K562 (cell line): ENCODE results near the gene BID. TPM values are rescaled to one million over a fixed set of nuclear protein-coding genes. Genes with fewer than 3 reads are reported as not detected.

Source experiments
- ATAC-seq: fragments of 200-7000 bp; cut with Tn5 transposase; 3 replicates; pipeline ENCODE4 v1.9.1; 2020; ENCODE audit warnings: moderate library complexity
- BruUV-seq: library from RNA; stranded (reverse); fragments of 400-500 nt; replicated peaks from 2 replicates; lab custom pipeline; 2021; lab: Mats Ljungman, UMichigan
- CTCF ChIA-PET: fragments of 300-600 bp; formaldehyde crosslinking; extraction: SDS; loops from one replicate; lab custom pipeline; 2021; ENCODE audit warnings: low intra/inter-chr PET ratio; lab: Yijun Ruan, JAX
- POLR2A ChIA-PET: fragments of 300-600, 350-650 bp; sonication (Branson Sonifier 250); formaldehyde crosslinking; extraction: SDS; loops from one replicate; lab custom pipeline; 2021; ENCODE audit warnings: antibody characterized with exemption, inconsistent platforms; lab: Yijun Ruan, JAX
- DNase-seq, 4 experiments: peaks; one replicate each; pipeline versions ENCODE4 v3.0.0 to v3.0.0-alpha.2; 2011 to 2018; ENCODE audit warnings: low spot score in 3 of 4, mixed read lengths in 3 of 4; ENCODE audit errors: extremely low read depth in 1 of 4
- FAIRE-seq: peaks from 2 replicates; lab custom pipeline; 2011; peaks lifted over from hg19 to GRCh38; lab: Jason Lieb, UNC
- H2AFZ ChIP-seq: 2 replicates; pipeline ENCODE4 v1.6.0; 2011; ENCODE audit warnings: low read depth, low read length, control low read depth, inconsistent platforms
- H3K27ac ChIP-seq: fragments of 200-600 bp; 3 replicates; pipeline ENCODE4 v1.8.0; 2011; ENCODE audit warnings: low read depth, mild to moderate bottlenecking, control low read depth, inconsistent platforms, low read length, moderate library complexity, mixed read lengths; ENCODE audit errors: extremely low read depth
- H3K27me3 ChIP-seq, 2 experiments: fragments of 300-600 bp in 1 of 2; 2 replicates in 1 of 2; 3 replicates in 1 of 2; pipeline versions ENCODE4 v1.6.0 to v1.8.0; 2011; ENCODE audit warnings: inconsistent platforms in 2 of 2, low read length in 2 of 2, mild to moderate bottlenecking in 1 of 2, mixed read lengths in 1 of 2, moderate library complexity in 1 of 2; ENCODE audit not compliant: control insufficient read depth in 2 of 2, insufficient read depth in 2 of 2
- H3K36me3 ChIP-seq: fragments of 300-600 bp; 3 replicates; pipeline ENCODE4 v1.8.0; 2011; ENCODE audit warnings: mild to moderate bottlenecking, low read length, inconsistent platforms; ENCODE audit not compliant: control insufficient read depth, insufficient read depth
- H3K4me1 ChIP-seq, 2 experiments: fragments of 200-600 bp in 1 of 2; replicated peaks in 1 of 2; 2 replicates in 1 of 2; 3 replicates in 1 of 2; pipeline versions ENCODE4 v1.5.1 to v1.8.0; 2011; ENCODE audit warnings: inconsistent platforms in 2 of 2, low read length in 2 of 2, mild to moderate bottlenecking in 1 of 2, mixed read lengths in 1 of 2, moderate library complexity in 1 of 2; ENCODE audit not compliant: control insufficient read depth in 2 of 2, insufficient read depth in 2 of 2
- H3K4me2 ChIP-seq: 2 replicates; pipeline ENCODE4 v1.6.1; 2011; ENCODE audit warnings: low read length, control low read depth, inconsistent platforms, mixed read lengths; ENCODE audit not compliant: insufficient read depth
- H3K4me3 ChIP-seq: fragments of 200-600 bp; sonication (generic), shearing (Covaris generic); 2 replicates; pipeline ENCODE4 v1.5.1; 2016; ENCODE audit warnings: control low read depth, inconsistent platforms
- H3K79me2 ChIP-seq: fragments of 200-600 bp; 3 replicates; pipeline ENCODE4 v1.8.0; 2011; ENCODE audit warnings: low read length, inconsistent platforms; ENCODE audit not compliant: control insufficient read depth, insufficient read depth
- H3K9ac ChIP-seq, 2 experiments: 2 replicates each; pipeline versions ENCODE4 v1.6.0 to v1.6.1; 2011; ENCODE audit warnings: low read depth in 2 of 2, low read length in 2 of 2, control low read depth in 1 of 2, inconsistent platforms in 1 of 2, mild to moderate bottlenecking in 1 of 2, mixed read lengths in 1 of 2; ENCODE audit not compliant: insufficient read depth in 1 of 2
- H3K9me1 ChIP-seq: one replicate; pipeline ENCODE4 v1.6.0; 2011; ENCODE audit warnings: inconsistent platforms, mild to moderate bottlenecking, low read length, moderate library complexity; ENCODE audit not compliant: control insufficient read depth, insufficient read depth
- H3K9me3 ChIP-seq: replicated peaks from 2 replicates; pipeline ENCODE4 v1.5.1; 2011; ENCODE audit warnings: low read depth, low read length, inconsistent platforms; ENCODE audit not compliant: control insufficient read depth, insufficient read depth
- H4K20me1 ChIP-seq: replicated peaks from 2 replicates; pipeline ENCODE4 v1.6.1; 2011; ENCODE audit warnings: low read length, inconsistent platforms, mixed read lengths; ENCODE audit not compliant: control insufficient read depth, insufficient read depth
- CGGBP1 ChIP-seq: fragments of 250-450 bp; sonication (Bioruptor Pico); IDR thresholded peaks from 2 replicates; pipeline ENCODE4 v1.9.0; 2021; ENCODE audit warnings: mild to moderate bottlenecking
- POLR2AphosphoS2 ChIP-seq: IDR thresholded peaks from 2 replicates; pipeline ENCODE4 v1.6.1; 2012; ENCODE audit warnings: low read length, improper control_type of control experiment
- SMAD4 ChIP-seq: fragments of 250-450 bp; sonication (Bioruptor Pico); conservative IDR thresholded peaks from 2 replicates; pipeline ENCODE4 v1.8.0; 2021; ENCODE audit warnings: inconsistent platforms, mild to moderate bottlenecking, moderate library complexity
- SRSF1 ChIP-seq: fragments of 200-400 bp; formaldehyde crosslinking; IDR thresholded peaks from 2 replicates; pipeline ENCODE4 v1.6.1; 2017; ENCODE audit warnings: mild to moderate bottlenecking, low read depth, low read length, moderate library complexity
- SRSF7 ChIP-seq: fragments of 200-400 bp; formaldehyde crosslinking; optimal IDR thresholded peaks from 2 replicates; pipeline ENCODE3; 2017; ENCODE audit warnings: mild to moderate bottlenecking, low read depth, low read length
- TGIF2 ChIP-seq: sonication (generic); formaldehyde crosslinking; IDR thresholded peaks from 2 replicates; pipeline ENCODE4 v1.8.1; 2022; ENCODE audit warnings: mild to moderate bottlenecking, missing genetic modification reagents, moderate library complexity
- ZBTB12 ChIP-seq: fragments of 250-450 bp; sonication (Bioruptor Pico); IDR thresholded peaks from 2 replicates; pipeline ENCODE4 v1.4.0; 2020
- ZBTB40 ChIP-seq, 2 experiments: fragments of 450-650 bp in 1 of 2; sonication (generic) in 1 of 2; formaldehyde crosslinking in 1 of 2; IDR thresholded peaks; 2 replicates each; pipeline versions ENCODE4 v1.7.1 to v1.9.0; 2016 to 2022; ENCODE audit warnings: inconsistent platforms in 1 of 2, mild to moderate bottlenecking in 1 of 2, missing genetic modification reagents in 1 of 2
- ZC3H8 ChIP-seq: fragments of 450-650 bp; IDR thresholded peaks from 2 replicates; pipeline ENCODE4 v1.6.1; 2017
- ZFX ChIP-seq: sonication (generic); formaldehyde crosslinking; IDR thresholded peaks from 2 replicates; pipeline ENCODE4 v1.8.0; 2022; ENCODE audit warnings: mild to moderate bottlenecking, missing genetic modification reagents, moderate library complexity
- ZNF764 ChIP-seq: fragments of 250-450 bp; sonication (Bioruptor Pico); IDR thresholded peaks from 2 replicates; pipeline ENCODE4 v1.4.0; 2020; ENCODE audit warnings: low read depth, mild to moderate bottlenecking, moderate library complexity
- WGBS: fragments of 100-300 bp; shearing (Covaris generic); methylation state at CpG from one replicate; pipeline ENCODE4 v1.1.6; 2016; ENCODE audit warnings: low coverage, mixed read lengths; ENCODE audit not compliant: insufficient coverage; ENCODE audit errors: missing lambda C conversion rate; 5-methylcytosine and 5-hydroxymethylcytosine counted together
- in situ Hi-C: fragments of 300-500 bp; cut with MboI; formaldehyde crosslinking; loops from 4 replicates; pipeline ENCODE4 v1.15.0; 2018; ENCODE audit warnings: inconsistent platforms, mixed read lengths
- intact Hi-C: fragments of 100-400 bp; cut with micrococcal nuclease; formaldehyde crosslinking; loops from 2 replicates; pipeline ENCODE4 v1.14.2; 2022
- polyA plus RNA-seq, 8 experiments: library from polyadenylated mRNA; depleted of rRNA in 4 of 8; stranded (reverse) in 5 of 8; unstranded in 3 of 8; fragments of >200 nt; fragmentation: Nextera tagmentation in 2 of 8; fragmentation: Illumina TruSeq in 1 of 8; extraction: Ambion mirVana in 2 of 8; extraction: Trizol in 1 of 8; gene quantifications; 2 replicates each; pipeline versions ENCODE4 v1.2.1 to v1.2.3, GENCODE V29; 2011 to 2014; ENCODE audit warnings: inconsistent platforms in 1 of 8, missing spikeins in 1 of 8
- total RNA-seq, 7 experiments: library from RNA; depleted of rRNA in 6 of 7; stranded (reverse); fragments of >200 nt in 6 of 7; fragmentation: Illumina TruSeq in 2 of 7; extraction: Trizol in 2 of 7; gene quantifications; 2 replicates each; pipeline versions ENCODE4 v1.2.1 to v1.2.3, GENCODE V29; 2011 to 2021; ENCODE audit warnings: low replicate concordance in 1 of 7

Gene BID
- total and polyA plus RNA-seq, 9 of the 15 experiments (the other 6 are each of a cell fraction or from before 2014, with no cell fraction given), result 5.2 to 209 (median 63.7) TPM

- Histone ChIP-seq H3K9me3 (no peaks in the 10 kb centered on the region), H4K20me1 (peaks cover 3% of the 10 kb centered on the region; the same call in 1 of the 2 replicates), H3K4me2 (no peak overlapping the region), H3K9me1 (peaks cover 3% of the 10 kb centered on the region), H3K27ac (no peak overlapping the region), H3K4me3 (no peak overlapping the region), H3K79me2 (no peaks in the 10 kb centered on the region), H2AFZ (no peak overlapping the region), H3K9ac (peak overlapping the region in 1 of 2 experiments; percentile 28; a peak in 2 of 4 replicates), H3K36me3 (no peaks in the 10 kb centered on the region; the same call in 2 of the 3 replicates), H3K4me1 (peaks cover 36 to 78% of the 10 kb centered on the region in 2 experiments; a peak in 4 of 5 replicates), H3K27me3 (no peaks in the 10 kb centered on the region; a peak in 1 of 5 replicates)
- CTCF ChIA-PET, result interaction anchor here (3.3 kb wide), 1 partner anchor 41 kb away, joined by 23 read pairs; no protein-coding TSS in a partner anchor
- POLR2A ChIA-PET, result interaction anchor here (1.7 to 6.0 kb wide), 2 partner anchors 11 to 40 kb away, joined by 5 to 54 read pairs; partner anchors contain the start of gene BID
- no peak for ATAC-seq
- intact Hi-C loops, result no loop called here
- WGBS, result 58% methylated on average over 18 of the region's 18 CpGs
- FAIRE-seq, result no peak
- no peak for DNase-seq
- no TSS peak for BruUV-seq
- in situ Hi-C loops, result no loop called here
- TF ChIP-seq CGGBP1 (no peak), SRSF7 (no peak), ZBTB12 (CRISPR knock-in tag) (no peak), SMAD4 (CRISPR knock-in tag) (no peak), ZBTB40 (IDR thresholded peaks at IDR 0.05) (no peak), ZBTB40 (CRISPR knock-in tag; IDR thresholded peaks at IDR 0.05) (no peak), ZFX (no peak), TGIF2 (no peak), ZC3H8 (no peak), SRSF1 (no peak), POLR2AphosphoS2 (no peak), ZNF764 (no peak)
Observed at GRCh38 chr22:17783773-17784480, 9.7 kb upstream of the BID start.
